ENCODE results near the gene NKAIN2. TPM values are rescaled to one million over a fixed set of nuclear protein-coding genes. Genes with fewer than 3 reads are reported as not detected.

Gene NKAIN2
- total RNA-seq, 2 donors from 2014 or later, result not detected

DNA sequence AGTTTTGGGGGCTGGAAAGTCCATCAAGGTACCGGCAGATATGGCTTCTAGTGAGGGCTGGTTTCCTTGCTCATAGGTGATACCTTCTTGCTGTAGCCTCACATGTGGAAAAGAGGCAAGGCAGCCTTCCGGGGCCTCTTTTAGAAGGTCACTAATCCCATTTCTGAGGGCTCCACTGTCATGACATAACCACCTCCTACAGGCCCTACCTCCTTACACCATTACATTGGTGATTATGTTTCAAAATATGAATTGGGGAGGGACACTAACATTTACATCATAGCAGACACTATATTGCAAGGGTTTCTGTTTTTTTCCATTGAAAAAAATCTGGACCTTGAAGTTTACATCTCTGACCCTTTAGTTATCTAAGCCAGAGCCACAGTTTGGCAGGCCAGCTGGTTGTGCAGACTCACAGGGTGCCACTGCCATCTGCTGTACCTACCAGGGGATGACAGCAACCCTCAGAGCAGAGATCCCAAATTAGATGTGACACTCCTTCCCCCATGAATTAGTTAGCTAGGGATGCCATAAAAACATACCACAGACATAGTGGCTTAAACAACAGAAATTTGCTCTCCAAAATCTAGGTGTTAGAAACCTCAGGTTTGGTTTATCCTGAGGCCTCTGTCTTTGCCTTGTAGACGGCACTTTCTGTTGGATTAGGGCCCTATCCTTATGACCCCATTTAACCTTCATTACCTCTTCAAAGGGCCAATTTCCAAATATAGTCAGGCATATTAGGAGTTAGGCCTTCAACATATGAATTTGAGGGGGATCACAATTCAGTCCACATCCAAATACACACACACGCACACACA, 992.2 kb downstream of the NKAIN2 start:
- ATAC-seq (replicated peaks), result no peak
- Mint-ChIP-seq H3K27ac (no peak overlapping the region), H3K9me3 (no peaks in the 10 kb centered on the region), H3K36me3 (ENCODE audit: low read depth) (no peaks in the 10 kb centered on the region), H3K27me3 (peaks cover 7% of the 10 kb centered on the region), H3K4me3 (no peak overlapping the region), H3K4me1 (no peaks in the 10 kb centered on the region)

DNA sequence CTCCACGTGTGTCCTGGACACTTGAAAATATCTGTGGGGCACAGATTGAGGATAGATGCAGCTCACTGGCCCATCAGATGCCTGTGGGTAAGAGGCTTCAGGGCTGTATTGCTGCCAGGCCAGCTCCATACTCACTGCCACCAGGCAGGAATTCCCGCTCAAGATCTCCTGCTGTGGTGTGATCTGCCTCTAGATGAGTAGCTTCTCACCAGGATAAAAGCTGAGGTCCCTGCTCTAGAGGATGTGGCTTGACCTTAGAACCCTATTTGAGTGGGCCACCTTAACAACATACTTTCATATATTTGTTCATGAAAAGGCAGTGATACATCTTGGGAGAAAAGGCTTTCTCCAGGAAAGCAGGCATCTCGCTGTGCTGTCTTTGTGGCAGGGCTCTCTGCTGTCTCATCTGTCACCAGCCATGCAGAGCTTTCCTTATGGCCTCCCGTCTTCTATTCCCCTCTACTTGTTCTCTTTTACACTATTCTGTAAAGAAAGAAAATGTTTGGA, 992.9 kb downstream of the NKAIN2 start:
- ATAC-seq (replicated peaks), result no peak
- Mint-ChIP-seq H3K4me3 (no peak overlapping the region), H3K4me1 (no peaks in the 10 kb centered on the region), H3K27me3 (peaks cover 12% of the 10 kb centered on the region), H3K36me3 (ENCODE audit: low read depth) (no peaks in the 10 kb centered on the region), H3K9me3 (no peaks in the 10 kb centered on the region), H3K27ac (no peak overlapping the region)

GRCh38 chr6:124797224-124797623, 993.6 kb downstream of the NKAIN2 start:
- H3K4me3 Mint-ChIP-seq, result no peak overlapping the region
- H3K4me1 Mint-ChIP-seq, result no peaks in the 10 kb centered on the region
- H3K36me3 Mint-ChIP-seq (ENCODE audit: low read depth), result no peaks in the 10 kb centered on the region
- peaks cover 14% of the 10 kb centered on the region for H3K27me3 Mint-ChIP-seq
- H3K27ac Mint-ChIP-seq, result no peak overlapping the region
- no peaks in the 10 kb centered on the region for H3K9me3 Mint-ChIP-seq
- no peak for ATAC-seq (replicated peaks)

- Mint-ChIP-seq H3K9me3 (no peaks in the 10 kb centered on the region), H3K36me3 (ENCODE audit: low read depth) (no peaks in the 10 kb centered on the region), H3K4me1 (no peaks in the 10 kb centered on the region), H3K27ac (no peak overlapping the region), H3K4me3 (no peak overlapping the region), H3K27me3 (peaks cover 12% of the 10 kb centered on the region)
- no peak for ATAC-seq (replicated peaks)
These were observed 995.4 kb downstream of the NKAIN2 start for GRCh38 chr6:124798942-124799496.

DNA sequence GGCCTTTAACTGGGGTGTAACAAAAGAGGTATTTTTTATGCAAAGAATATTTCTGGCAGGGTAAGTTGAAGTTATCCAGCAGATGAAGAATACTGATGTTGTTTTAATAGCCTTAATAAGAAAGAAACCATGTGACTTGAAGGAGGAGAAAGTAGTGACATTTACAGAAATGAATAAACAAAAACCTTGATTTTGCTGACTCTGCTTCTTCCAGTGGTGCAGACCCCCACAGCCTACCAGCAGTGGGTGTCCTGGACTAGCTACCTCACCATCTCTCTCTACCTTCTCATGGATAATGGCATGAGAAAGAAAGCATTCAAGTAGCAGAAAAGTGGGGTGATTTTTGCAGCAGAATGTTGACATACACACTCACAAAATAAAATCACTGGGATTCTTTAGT, 996.0 kb downstream of the NKAIN2 start:
- H3K4me1 Mint-ChIP-seq, result no peaks in the 10 kb centered on the region
- H3K4me3 Mint-ChIP-seq, result no peak overlapping the region
- no peaks in the 10 kb centered on the region for H3K36me3 Mint-ChIP-seq (ENCODE audit: low read depth)
- H3K27me3 Mint-ChIP-seq, result peaks cover 12% of the 10 kb centered on the region
- no peak for ATAC-seq (replicated peaks)
- no peaks in the 10 kb centered on the region for H3K9me3 Mint-ChIP-seq
- no peak overlapping the region for H3K27ac Mint-ChIP-seq

GRCh38 chr6:124800222-124800621, 996.6 kb downstream of the NKAIN2 start:
- no peaks in the 10 kb centered on the region for H3K4me1 Mint-ChIP-seq
- H3K27me3 Mint-ChIP-seq, result peaks cover 12% of the 10 kb centered on the region
- ATAC-seq (replicated peaks), result no peak
- no peaks in the 10 kb centered on the region for H3K9me3 Mint-ChIP-seq
- H3K27ac Mint-ChIP-seq, result no peak overlapping the region
- no peaks in the 10 kb centered on the region for H3K36me3 Mint-ChIP-seq (ENCODE audit: low read depth)
- no peak overlapping the region for H3K4me3 Mint-ChIP-seq

DNA sequence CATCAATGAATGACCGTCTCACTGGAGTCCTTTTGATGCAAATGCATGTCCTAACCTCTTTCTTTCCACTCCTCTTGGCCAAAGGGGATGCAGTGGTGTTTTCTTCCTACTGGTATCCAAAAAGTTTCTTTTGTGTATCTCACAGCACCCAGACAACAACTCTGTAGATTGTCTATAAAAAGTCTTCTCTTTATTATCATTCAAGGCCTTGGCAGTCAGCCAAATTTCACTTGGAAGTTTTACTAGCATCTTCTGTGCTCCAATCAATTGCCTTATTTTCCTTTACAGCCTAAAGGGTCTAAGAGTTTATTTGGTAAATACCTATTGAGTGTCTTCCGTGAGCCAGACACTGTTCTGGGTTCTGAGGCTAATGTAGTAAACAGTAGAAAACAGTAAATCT, 1008.4 kb downstream of the NKAIN2 start:
- no peaks in the 10 kb centered on the region for H3K4me1 Mint-ChIP-seq
- H3K27ac Mint-ChIP-seq, result no peak overlapping the region
- H3K4me3 Mint-ChIP-seq, result no peak overlapping the region
- no peaks in the 10 kb centered on the region for H3K9me3 Mint-ChIP-seq
- no peaks in the 10 kb centered on the region for H3K36me3 Mint-ChIP-seq (ENCODE audit: low read depth)
- H3K27me3 Mint-ChIP-seq, result no peaks in the 10 kb centered on the region
- no peak for ATAC-seq (replicated peaks)

- Mint-ChIP-seq H3K4me1 (no peaks in the 10 kb centered on the region), H3K9me3 (no peaks in the 10 kb centered on the region), H3K27ac (no peak overlapping the region), H3K36me3 (ENCODE audit: low read depth) (no peaks in the 10 kb centered on the region), H3K4me3 (no peak overlapping the region), H3K27me3 (peaks cover 9% of the 10 kb centered on the region)
- ATAC-seq (replicated peaks), result no peak
These were observed 1015.7 kb downstream of the NKAIN2 start for GRCh38 chr6:124819346-124819745.

GRCh38 chr6:124822204-124822613, 1018.5 kb downstream of the NKAIN2 start:
- Mint-ChIP-seq H3K4me3 (no peak overlapping the region), H3K36me3 (ENCODE audit: low read depth) (no peaks in the 10 kb centered on the region), H3K4me1 (no peaks in the 10 kb centered on the region), H3K27ac (no peak overlapping the region), H3K27me3 (peaks cover 13% of the 10 kb centered on the region), H3K9me3 (no peaks in the 10 kb centered on the region)
- ATAC-seq (replicated peaks), result no peak

GRCh38 chr6:124822721-124823120, 1019.1 kb downstream of the NKAIN2 start:
- no peaks in the 10 kb centered on the region for H3K4me1 Mint-ChIP-seq

DNA sequence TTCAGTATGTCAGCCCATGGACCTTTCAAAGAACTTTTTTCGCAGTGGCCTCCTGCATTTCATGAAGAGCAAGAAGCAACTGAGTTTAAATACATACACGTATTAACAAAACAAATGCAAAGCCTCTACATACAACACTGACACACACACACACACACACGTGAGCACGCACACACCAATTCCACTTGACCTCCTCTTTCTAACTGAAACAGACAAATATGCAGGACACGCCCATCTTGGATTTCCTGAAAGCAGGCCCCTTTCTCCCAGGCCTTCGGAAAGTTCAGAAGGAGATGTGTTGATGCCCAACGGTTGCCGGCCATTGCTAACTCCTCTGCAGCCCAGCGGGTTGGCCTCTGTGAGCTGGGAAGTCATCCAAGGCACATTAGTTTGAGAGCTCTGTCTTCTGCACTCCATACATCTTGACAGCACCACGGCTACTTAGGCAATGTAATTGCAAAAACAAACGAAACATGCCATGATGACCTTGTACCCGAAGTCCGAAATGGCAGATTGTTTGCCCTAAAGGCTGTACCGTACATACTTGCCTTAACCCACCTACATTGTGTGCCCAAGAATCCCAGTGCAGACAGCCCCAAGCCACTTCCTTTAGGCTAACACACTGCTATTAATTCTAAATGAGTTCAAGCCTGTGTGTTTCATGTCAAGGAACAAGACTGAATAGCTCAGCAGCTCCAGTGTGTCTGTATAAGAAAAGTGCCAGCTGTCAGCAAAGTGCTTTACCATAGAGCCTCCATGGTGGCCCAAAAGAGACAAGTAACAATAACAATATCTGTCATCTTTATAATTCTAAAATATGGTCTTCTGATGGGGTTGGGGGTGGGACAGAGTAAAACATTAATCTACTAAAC, 1019.8 kb downstream of the NKAIN2 start:
- ATAC-seq (replicated peaks), result no peak
- H3K4me1 Mint-ChIP-seq, result no peaks in the 10 kb centered on the region
- peaks cover 13% of the 10 kb centered on the region for H3K27me3 Mint-ChIP-seq
- H3K36me3 Mint-ChIP-seq (ENCODE audit: low read depth), result no peaks in the 10 kb centered on the region
- H3K4me3 Mint-ChIP-seq, result no peak overlapping the region
- no peak overlapping the region for H3K27ac Mint-ChIP-seq
- H3K9me3 Mint-ChIP-seq, result no peaks in the 10 kb centered on the region

More at GRCh38 chr6:124822721-124823120, 1019.1 kb downstream of the NKAIN2 start:
- H3K27me3 Mint-ChIP-seq, result peaks cover 13% of the 10 kb centered on the region
- no peaks in the 10 kb centered on the region for H3K36me3 Mint-ChIP-seq (ENCODE audit: low read depth)
- H3K9me3 Mint-ChIP-seq, result no peaks in the 10 kb centered on the region
- no peak for ATAC-seq (replicated peaks)
- no peak overlapping the region for H3K4me3 Mint-ChIP-seq
- no peak overlapping the region for H3K27ac Mint-ChIP-seq

DNA sequence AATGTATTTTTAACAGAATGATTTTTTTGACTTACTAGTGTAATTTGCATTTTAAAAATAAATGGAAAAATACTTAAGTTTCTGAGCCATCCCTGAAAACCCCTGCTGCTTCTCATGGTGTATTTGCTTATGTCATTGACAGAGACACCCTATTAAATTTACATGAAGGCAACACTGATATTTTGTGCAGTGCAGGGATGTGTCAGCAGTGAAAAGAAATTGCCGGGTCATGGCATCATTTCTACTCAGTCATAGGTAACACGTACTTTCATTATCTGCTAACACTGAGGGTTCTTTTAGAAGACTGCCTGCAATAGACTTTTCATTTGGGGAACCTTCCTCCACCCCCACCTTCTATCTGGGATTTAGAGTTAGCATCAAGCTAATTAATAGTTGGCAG, 1021.9 kb downstream of the NKAIN2 start:
- Mint-ChIP-seq H3K4me1 (no peaks in the 10 kb centered on the region), H3K36me3 (ENCODE audit: low read depth) (no peaks in the 10 kb centered on the region), H3K27ac (no peak overlapping the region), H3K9me3 (no peaks in the 10 kb centered on the region), H3K4me3 (no peak overlapping the region), H3K27me3 (peaks cover 4% of the 10 kb centered on the region)
- no peak for ATAC-seq (replicated peaks)

DNA sequence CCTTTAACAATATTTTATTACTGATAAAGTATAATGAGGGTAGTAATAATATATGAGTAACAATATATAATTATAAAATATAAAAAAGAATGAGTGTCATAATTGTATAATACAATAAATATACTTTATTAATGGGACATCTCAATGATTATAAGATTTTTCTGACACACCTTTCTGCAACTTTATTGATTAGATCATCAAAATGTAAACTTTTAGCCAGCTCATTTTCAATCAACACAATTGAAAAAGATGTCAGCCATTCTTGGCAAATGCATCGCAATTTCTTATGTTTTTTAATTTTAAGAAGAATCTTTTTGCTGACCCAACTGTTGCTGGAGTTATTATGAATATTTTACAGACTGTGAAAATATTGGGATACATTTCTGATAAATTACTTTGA, 1026.2 kb downstream of the NKAIN2 start:
- no peaks in the 10 kb centered on the region for H3K36me3 Mint-ChIP-seq (ENCODE audit: low read depth)
- no peaks in the 10 kb centered on the region for H3K9me3 Mint-ChIP-seq
- H3K4me3 Mint-ChIP-seq, result no peak overlapping the region
- H3K27me3 Mint-ChIP-seq, result peaks cover 4% of the 10 kb centered on the region
- no peak overlapping the region for H3K27ac Mint-ChIP-seq
- H3K4me1 Mint-ChIP-seq, result no peaks in the 10 kb centered on the region
- ATAC-seq (replicated peaks), result no peak

DNA sequence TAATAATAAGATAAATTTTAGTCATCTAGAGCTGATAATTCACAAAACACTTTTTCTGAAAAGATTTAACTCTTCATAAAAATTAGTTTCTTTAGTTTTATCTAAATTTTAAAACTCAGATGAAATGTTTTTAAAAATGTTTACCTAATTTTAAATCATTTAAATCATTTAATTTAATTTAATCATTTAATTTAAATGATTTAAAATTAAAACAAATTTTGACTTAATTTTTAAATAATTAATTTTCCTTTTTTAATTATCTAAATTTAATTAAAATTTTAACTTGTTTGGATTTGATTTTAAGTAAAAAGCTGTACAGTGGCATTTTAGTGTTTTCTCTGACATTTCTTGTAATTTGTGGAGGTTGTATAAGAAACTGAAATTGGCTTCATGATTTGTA, 1026.8 kb downstream of the NKAIN2 start:
- no peak overlapping the region for H3K27ac Mint-ChIP-seq
- ATAC-seq (replicated peaks), result no peak
- no peak overlapping the region for H3K4me3 Mint-ChIP-seq
- peaks cover 4% of the 10 kb centered on the region for H3K27me3 Mint-ChIP-seq
- no peaks in the 10 kb centered on the region for H3K9me3 Mint-ChIP-seq
- no peaks in the 10 kb centered on the region for H3K36me3 Mint-ChIP-seq (ENCODE audit: low read depth)
- H3K4me1 Mint-ChIP-seq, result no peaks in the 10 kb centered on the region

All from activated T-helper 17 cell treated with anti-CD3 and anti-CD28 coated beads, Interleukin-2, amount 50 U/mL, for 72 hours (primary cell).